ENCODE data around the gene MTCL1. TPM values are rescaled to one million over a fixed set of nuclear protein-coding genes. Genes with fewer than 3 reads are reported as not detected.

Gene MTCL1
- total RNA-seq, 1 experiment from 2014 or later: 22.7 TPM

- RAD21 ChIA-PET (ENCODE audit: low non-redundant PET in 1 of 2, low total read pairs in 2 of 2, uncharacterized antibody in 2 of 2, unreplicated experiment in 2 of 2): no interaction called here
- BruUV-seq (replicated peaks): no TSS peak
- Histone ChIP-seq H3K9me3 (ENCODE audit: control insufficient read depth in 1 of 2, insufficient read depth in 1 of 2, low read depth in 1 of 2, low read length in 2 of 2) (no peaks in the 10 kb centered on the region), H3K27ac (ENCODE audit: low read depth, low read length) (no peak overlapping the region), H2AFZ (ENCODE audit: low read depth, low read length, poor library complexity, severe bottlenecking) (no peak overlapping the region), H3K9me2 (ENCODE audit: insufficient read depth) (no peaks in the 10 kb centered on the region), H3K4me1 (ENCODE audit: control insufficient read depth in 1 of 2, insufficient read depth in 2 of 2, low read length in 2 of 2) (peaks cover 2 to 4% of the 10 kb centered on the region in 2 experiments; a peak in 2 of 4 replicates), H3K4me3 (replicated peaks in 1 of 2; ENCODE audit: low read depth in 1 of 2, low read length in 2 of 2) (no peak overlapping the region), H3K36me3 (ENCODE audit: control insufficient read depth in 1 of 2, insufficient read depth in 2 of 2, low read length in 2 of 2) (no peaks in the 10 kb centered on the region), H3K79me2 (ENCODE audit: insufficient read depth, low read length) (no peaks in the 10 kb centered on the region), H3K4me2 (ENCODE audit: low read length) (no peak overlapping the region), H3K27me3 (ENCODE audit: insufficient read depth, low read length) (no peaks in the 10 kb centered on the region), H4K20me1 (ENCODE audit: insufficient read depth) (no peaks in the 10 kb centered on the region), H3K9ac (ENCODE audit: low read length) (no peak overlapping the region)
- no peak for ATAC-seq
- no peak for DNase-seq (ENCODE audit: low read depth, low spot score)
- POLR2A ChIA-PET: no interaction called here
- CTCF ChIA-PET: no interaction called here
- intact Hi-C loops (cut with micrococcal nuclease): no loop called here
- TF ChIP-seq EZH2phosphoT487 (IDR thresholded peaks at IDR 0.05; ENCODE audit: borderline replicate concordance) (no peak), RAD21 (IDR thresholded peaks at IDR 0.05; ENCODE audit: low read depth) (no peak), YY1 (IDR thresholded peaks at IDR 0.05; ENCODE audit: extremely low read depth, insufficient replicate concordance, low read depth, low read length) (no peak), SP1 (IDR thresholded peaks at IDR 0.05; ENCODE audit: low read depth) (no peak), CBX3 (IDR thresholded peaks at IDR 0.05; ENCODE audit: low read depth) (no peak), POLR2A (IDR thresholded peaks at IDR 0.05; ENCODE audit: borderline replicate concordance, extremely low read depth, insufficient read depth, insufficient read length) (no peak), ELF1 (IDR thresholded peaks at IDR 0.05; ENCODE audit: borderline replicate concordance, low read depth) (no peak), POLR2AphosphoS5 (IDR thresholded peaks at IDR 0.05; ENCODE audit: low read depth, low read length) (no peak), FOSL1 (IDR thresholded peaks at IDR 0.05; ENCODE audit: low read depth) (no peak), JUND (IDR thresholded peaks at IDR 0.05) (no peak), ZFX (IDR thresholded peaks at IDR 0.05) (no peak), ZNF274 (IDR thresholded peaks at IDR 0.05; ENCODE audit: low read depth, low read length) (no peak), TCF7L2 (IDR thresholded peaks at IDR 0.05; ENCODE audit: borderline replicate concordance, extremely low read depth, insufficient read depth, insufficient read length) (no peak), EGR1 (IDR thresholded peaks at IDR 0.05; ENCODE audit: low read depth) (no peak), SIN3A (IDR thresholded peaks at IDR 0.05; ENCODE audit: low read depth) (no peak)
- TF ChIP-seq, protein P1, sequence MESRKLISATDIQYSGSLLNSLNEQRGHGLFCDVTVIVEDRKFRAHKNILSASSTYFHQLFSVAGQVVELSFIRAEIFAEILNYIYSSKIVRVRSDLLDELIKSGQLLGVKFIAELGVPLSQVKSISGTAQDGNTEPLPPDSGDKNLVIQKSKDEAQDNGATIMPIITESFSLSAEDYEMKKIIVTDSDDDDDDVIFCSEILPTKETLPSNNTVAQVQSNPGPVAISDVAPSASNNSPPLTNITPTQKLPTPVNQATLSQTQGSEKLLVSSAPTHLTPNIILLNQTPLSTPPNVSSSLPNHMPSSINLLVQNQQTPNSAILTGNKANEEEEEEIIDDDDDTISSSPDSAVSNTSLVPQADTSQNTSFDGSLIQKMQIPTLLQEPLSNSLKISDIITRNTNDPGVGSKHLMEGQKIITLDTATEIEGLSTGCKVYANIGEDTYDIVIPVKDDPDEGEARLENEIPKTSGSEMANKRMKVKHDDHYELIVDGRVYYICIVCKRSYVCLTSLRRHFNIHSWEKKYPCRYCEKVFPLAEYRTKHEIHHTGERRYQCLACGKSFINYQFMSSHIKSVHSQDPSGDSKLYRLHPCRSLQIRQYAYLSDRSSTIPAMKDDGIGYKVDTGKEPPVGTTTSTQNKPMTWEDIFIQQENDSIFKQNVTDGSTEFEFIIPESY (IDR thresholded peaks at IDR 0.05; ENCODE audit: extremely low read depth, insufficient replicate concordance, low read length): no peak
- TF ChIP-seq, protein P2, sequence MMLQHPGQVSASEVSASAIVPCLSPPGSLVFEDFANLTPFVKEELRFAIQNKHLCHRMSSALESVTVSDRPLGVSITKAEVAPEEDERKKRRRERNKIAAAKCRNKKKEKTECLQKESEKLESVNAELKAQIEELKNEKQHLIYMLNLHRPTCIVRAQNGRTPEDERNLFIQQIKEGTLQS (IDR thresholded peaks at IDR 0.05): no peak
Observed at GRCh38 chr18:8770657-8771056, 65.3 kb downstream of the MTCL1 start.

All from HCT116 (cell line).